BE2C (cell line): ENCODE measurements around the gene C3orf49. TPM values are rescaled to one million over a fixed set of nuclear protein-coding genes. Genes with fewer than 3 reads are reported as not detected.

Experiments
- DNase-seq: peaks from one replicate; pipeline ENCODE4 v3.0.0-alpha.2; 2020
- H3K27me3 ChIP-seq: fragments of 250-450 bp; sonication (Bioruptor Pico); 2 replicates; pipeline ENCODE4 v1.5.1; 2020; ENCODE audit warnings: mild to moderate bottlenecking
- H3K36me3 ChIP-seq: fragments of 250-450 bp; sonication (Bioruptor Pico); 2 replicates; pipeline ENCODE4 v1.5.1; 2020; ENCODE audit warnings: mild to moderate bottlenecking
- H3K4me1 ChIP-seq: fragments of 250-450 bp; sonication (Bioruptor Pico); 2 replicates; pipeline ENCODE4 v1.5.1; 2020
- H3K4me3 ChIP-seq: 2 replicates; pipeline ENCODE4 v1.5.1; 2011; ENCODE audit warnings: low read depth, low read length
- H3K9me3 ChIP-seq: fragments of 250-450 bp; sonication (Bioruptor Pico); 2 replicates; pipeline ENCODE4 v1.5.1; 2020
- polyA plus RNA-seq: library from polyadenylated mRNA; unstranded; fragments of >200 nt; gene quantifications from one replicate; pipeline ENCODE4 v1.2.1, GENCODE V29; 2012; ENCODE audit warnings: low read depth, missing spikeins; ENCODE audit not compliant: insufficient read length, insufficient read depth
- TF ChIP-seq, protein P1 (sequence below): IDR thresholded peaks from 2 replicates; pipeline ENCODE4 v1.5.1; 2012; ENCODE audit warnings: mild to moderate bottlenecking, low read depth, low read length

The C3orf49 gene, protein sequence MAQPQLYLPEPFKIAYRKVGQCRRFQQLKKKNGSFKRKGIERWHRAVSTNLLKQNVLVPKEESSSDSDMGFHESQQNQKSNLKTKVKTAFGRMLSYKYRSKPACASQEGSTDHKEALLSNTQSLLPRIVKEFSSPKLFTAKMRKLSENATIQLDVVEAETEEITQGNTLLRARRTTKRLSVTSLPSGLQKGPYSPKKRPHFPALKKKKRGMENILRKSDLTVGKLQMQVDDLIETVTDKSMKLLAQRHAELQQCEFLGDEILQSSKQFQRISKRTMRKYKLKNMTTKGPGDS
- not detected for polyA plus RNA-seq

DNA sequence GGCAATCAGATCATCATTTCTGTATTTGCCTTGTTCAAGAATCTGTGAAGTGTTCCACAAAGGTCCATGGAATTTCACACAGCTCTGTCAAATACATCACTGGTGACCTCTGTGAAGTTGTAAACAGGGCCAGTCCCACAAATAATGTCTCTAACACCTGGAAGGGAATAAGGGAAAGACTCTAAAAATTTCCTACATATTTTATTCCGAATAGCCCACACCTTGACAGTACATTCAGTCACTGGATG, at the start of gene C3orf49:
Gene C3orf49 (plus strand): TSS at position 149 of the 248 bp plus-strand sequence. CDS start 173 bp downstream, outside the sequence.
- no peaks in the 10 kb centered on the region for H3K36me3 ChIP-seq
- TF ChIP-seq, protein P1, sequence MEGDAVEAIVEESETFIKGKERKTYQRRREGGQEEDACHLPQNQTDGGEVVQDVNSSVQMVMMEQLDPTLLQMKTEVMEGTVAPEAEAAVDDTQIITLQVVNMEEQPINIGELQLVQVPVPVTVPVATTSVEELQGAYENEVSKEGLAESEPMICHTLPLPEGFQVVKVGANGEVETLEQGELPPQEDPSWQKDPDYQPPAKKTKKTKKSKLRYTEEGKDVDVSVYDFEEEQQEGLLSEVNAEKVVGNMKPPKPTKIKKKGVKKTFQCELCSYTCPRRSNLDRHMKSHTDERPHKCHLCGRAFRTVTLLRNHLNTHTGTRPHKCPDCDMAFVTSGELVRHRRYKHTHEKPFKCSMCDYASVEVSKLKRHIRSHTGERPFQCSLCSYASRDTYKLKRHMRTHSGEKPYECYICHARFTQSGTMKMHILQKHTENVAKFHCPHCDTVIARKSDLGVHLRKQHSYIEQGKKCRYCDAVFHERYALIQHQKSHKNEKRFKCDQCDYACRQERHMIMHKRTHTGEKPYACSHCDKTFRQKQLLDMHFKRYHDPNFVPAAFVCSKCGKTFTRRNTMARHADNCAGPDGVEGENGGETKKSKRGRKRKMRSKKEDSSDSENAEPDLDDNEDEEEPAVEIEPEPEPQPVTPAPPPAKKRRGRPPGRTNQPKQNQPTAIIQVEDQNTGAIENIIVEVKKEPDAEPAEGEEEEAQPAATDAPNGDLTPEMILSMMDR, result no peak
- DNase-seq, result no peak
- H3K4me3 ChIP-seq, result peak within 1 kb of the TSS; percentile 35
- H3K27me3 ChIP-seq, result no peaks in the 10 kb centered on the region
- H3K4me1 ChIP-seq, result peaks cover 2% of the 10 kb centered on the region; the same call in 1 of the 2 replicates
- H3K9me3 ChIP-seq, result no peaks in the 10 kb centered on the region

DNA sequence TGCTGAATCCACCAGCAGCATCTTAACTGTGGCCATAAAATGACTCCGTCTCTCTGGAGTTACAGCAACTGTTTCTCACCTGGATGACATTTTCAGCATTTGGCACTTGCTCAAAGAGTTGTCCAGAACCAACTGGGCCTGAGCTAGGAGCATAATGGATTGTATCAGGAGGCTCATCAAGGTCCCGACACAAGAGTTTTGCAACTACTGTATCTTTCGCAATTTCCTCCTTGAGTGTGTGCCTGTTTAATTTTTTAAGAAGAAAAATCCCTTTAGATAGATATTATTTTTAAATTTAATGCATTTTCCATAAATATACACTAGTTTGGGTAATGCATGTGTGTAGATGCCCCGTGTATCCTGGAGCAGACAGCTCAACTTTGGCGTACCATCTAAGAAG, 44.3 kb upstream of the C3orf49 start:
- no peak for DNase-seq
- Histone ChIP-seq H3K36me3 (no peaks in the 10 kb centered on the region), H3K4me3 (no peak overlapping the region), H3K4me1 (no peaks in the 10 kb centered on the region), H3K9me3 (no peaks in the 10 kb centered on the region), H3K27me3 (no peaks in the 10 kb centered on the region)
- TF ChIP-seq, protein P1, result no peak

DNA sequence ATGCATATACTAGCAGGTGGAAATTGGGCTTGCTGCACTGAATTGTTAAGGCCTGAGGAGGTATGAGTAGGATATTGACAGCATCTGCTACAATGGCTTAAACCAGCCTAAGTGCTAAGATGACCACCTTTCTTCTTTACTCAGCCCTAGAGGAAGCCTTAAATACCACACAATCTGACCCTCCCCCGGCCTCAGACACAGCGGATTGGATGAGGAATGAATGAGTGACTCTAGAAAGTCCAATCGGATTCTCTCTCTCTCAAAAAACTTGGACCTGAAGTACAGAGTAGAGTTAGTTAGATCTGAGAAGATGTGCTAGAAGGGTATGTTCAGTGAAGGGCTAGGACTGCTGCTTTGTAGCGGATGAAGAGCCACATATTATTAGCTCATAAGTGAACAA, 39.9 kb upstream of the C3orf49 start:
- no peaks in the 10 kb centered on the region for H3K4me1 ChIP-seq
- no peak overlapping the region for H3K4me3 ChIP-seq
- no peaks in the 10 kb centered on the region for H3K27me3 ChIP-seq
- H3K9me3 ChIP-seq, result no peaks in the 10 kb centered on the region
- no peak for DNase-seq
- H3K36me3 ChIP-seq, result no peaks in the 10 kb centered on the region
- TF ChIP-seq, protein P1, result no peak

DNA sequence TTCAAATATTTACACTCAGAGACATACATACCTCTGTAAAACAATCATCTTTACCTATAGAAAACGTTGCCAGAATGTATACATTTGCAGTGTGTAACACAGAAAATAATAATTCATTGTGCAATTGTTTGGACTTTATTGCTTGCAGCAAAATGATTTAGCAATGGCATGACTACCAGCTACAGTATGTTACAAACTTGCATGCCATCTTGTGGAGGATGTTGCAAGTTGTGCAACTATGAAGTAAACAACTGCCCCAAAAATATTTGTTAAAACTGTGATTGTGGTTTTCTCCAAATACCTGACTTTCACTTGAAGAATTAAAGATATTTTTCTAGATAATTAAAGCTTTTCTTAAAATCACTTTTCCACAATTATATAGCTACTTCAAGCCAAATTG, 27.1 kb upstream of the C3orf49 start:
- no peaks in the 10 kb centered on the region for H3K9me3 ChIP-seq
- TF ChIP-seq, protein P1, result peak; percentile 50
- H3K36me3 ChIP-seq, result no peaks in the 10 kb centered on the region
- H3K4me1 ChIP-seq, result no peaks in the 10 kb centered on the region
- no peaks in the 10 kb centered on the region for H3K27me3 ChIP-seq
- no peak for DNase-seq
- no peak overlapping the region for H3K4me3 ChIP-seq

DNA sequence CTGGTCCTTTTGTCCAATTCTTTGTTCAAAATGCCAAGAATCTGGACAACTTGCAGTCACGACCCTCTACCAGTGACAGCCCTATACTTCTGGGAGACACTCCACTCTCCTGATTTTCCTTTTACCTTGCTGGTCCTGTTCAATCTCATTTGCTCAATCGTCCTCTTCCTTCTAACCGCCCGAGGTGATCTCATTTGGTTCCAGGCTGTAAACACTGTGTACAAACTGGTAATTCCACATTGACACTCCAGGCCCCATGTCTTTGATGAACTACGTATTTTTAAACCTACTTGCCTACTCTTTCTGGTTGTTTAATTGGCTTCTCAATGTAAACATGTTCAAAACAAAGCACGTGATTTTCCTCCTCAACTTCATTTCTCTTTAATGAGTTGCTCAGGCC, 23.7 kb upstream of the C3orf49 start:
- TF ChIP-seq, protein P1, result no peak
- Histone ChIP-seq H3K9me3 (no peaks in the 10 kb centered on the region), H3K36me3 (no peaks in the 10 kb centered on the region), H3K4me3 (no peak overlapping the region), H3K27me3 (no peaks in the 10 kb centered on the region), H3K4me1 (peaks cover 7% of the 10 kb centered on the region; the same call in 1 of the 2 replicates)
- no peak for DNase-seq

DNA sequence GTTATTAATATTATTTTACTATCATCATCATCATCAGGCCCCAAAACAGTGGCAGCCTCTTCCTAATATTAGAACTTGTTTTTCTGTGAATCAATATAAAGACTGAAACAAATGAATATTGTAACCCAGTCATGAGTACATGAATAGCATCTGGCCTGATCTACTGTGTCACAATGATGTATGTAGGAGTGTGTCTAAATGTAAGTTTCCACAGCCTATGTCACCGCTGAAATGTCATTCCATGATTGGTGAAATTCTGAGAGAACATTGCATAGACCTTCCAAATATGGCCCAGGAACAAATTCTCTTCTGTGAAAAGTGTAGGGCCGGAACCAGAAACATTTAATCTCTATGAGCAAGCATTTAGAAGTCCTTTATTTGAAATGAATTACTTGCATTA, 20.6 kb upstream of the C3orf49 start:
- Histone ChIP-seq H3K27me3 (no peaks in the 10 kb centered on the region), H3K9me3 (no peaks in the 10 kb centered on the region), H3K4me3 (no peak overlapping the region), H3K36me3 (no peaks in the 10 kb centered on the region), H3K4me1 (peaks cover 23% of the 10 kb centered on the region)
- no peak for DNase-seq
- TF ChIP-seq, protein P1, result no peak
